NCI-H2227 (cell line): ENCODE results near the gene GALNT17.
"Not testable (repeated sequence)": the region's sequence is repeated elsewhere in the genome, so short reads cannot be mapped to it uniquely, and the experiment has no call there.

Experiments used
- DNase-seq: peaks from one replicate; lab custom pipeline; 2025; ENCODE audit not compliant: unreplicated experiment; lab: John Stamatoyannopoulos, UW

Gene GALNT17

DNA sequence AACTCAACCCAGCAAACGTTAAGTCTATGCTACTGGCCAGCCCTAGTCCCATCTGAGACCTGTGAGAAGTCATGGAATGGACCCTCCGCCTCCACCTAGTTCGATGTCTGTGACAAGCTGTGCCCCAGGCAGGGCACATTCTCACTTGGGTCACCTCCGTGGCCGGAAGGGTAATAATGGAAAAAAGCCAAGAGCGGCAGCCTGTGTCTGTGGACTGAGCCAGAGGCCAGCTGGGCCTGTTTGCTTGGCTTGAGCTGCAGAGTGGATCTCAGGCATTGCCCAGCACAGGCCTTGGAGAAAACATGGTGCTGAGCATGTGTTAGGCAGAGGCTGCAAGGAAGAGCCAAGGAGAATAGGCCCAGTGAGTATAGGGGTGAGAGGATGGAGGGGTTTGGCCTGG, 97.8 kb downstream of the GALNT17 start:
- no peak for DNase-seq

GRCh38 chr7:71235253-71235652, 103.3 kb downstream of the GALNT17 start:
- no peak for DNase-seq

- DNase-seq: no peak
These were observed 104.5 kb downstream of the GALNT17 start for GRCh38 chr7:71236230-71237105.

- no peak for DNase-seq
These were observed 106.0 kb downstream of the GALNT17 start for GRCh38 chr7:71237945-71238344.

- no peak for DNase-seq
These were observed 106.8 kb downstream of the GALNT17 start for GRCh38 chr7:71238581-71239295.

DNA sequence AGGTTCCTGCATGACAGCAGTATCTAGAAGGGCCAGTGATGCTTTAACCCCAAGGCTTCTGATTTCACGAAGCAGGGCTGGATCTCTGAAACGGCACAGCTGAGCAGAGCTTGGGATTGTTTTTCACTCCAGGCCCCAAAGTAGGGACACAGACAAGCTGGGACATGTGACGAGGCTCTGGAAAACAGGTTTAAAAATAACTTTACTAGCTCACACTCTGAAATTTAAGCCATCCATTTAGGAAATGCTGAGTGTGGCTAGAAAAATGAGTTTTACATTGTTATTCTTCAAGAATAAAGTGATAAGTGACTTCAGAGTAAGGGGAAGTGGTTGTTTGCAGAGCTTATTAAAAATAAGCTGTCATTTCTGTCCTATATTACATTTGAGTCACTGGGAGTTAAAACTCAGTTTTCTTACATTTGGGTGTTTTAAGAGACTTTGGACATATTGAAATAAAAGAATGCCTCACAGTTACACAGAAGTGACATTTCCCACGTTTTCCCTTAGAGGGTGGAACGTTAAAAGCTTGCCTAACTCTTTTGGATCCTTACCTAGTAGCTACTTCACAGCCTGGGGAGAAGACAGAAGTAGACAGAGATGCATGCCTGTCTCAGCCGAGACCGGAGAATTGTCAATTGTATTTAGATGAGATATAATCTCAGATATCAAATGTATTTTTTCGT, 107.8 kb downstream of the GALNT17 start:
- DNase-seq: no peak

DNA sequence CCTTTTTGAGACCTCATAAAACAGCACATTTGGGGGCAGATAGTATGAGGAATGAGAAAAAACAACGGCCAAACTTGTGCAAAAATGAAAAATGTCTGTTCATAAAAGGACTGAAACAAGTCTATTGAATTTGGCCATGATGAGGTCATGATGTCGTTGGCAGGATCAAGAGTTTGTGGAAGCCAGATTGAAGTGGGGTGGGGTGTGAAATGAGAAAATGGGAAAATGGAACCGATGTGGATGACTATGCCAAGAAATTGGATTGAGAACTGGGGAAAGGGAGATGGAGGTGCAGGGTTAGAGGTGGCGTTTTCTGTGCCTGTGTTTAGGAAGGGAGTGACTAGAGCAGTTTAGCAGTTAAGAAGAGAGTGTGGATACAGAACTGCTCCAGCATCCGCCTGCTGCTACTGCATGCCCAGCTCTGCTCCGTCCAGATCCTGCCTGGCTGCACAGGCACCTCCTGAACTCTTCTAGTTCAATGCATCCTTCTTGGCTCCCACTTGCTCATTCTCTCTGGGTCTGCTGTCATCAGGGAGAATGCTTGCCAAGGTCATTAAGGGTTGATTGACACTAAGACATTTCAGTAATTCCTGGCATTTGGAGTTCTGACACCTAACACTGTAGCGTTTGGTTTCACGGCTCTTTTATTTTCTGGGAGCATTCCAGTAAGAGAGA, 111.9 kb downstream of the GALNT17 start:
- no peak for DNase-seq

- no peak for DNase-seq
These were observed 113.1 kb downstream of the GALNT17 start for GRCh38 chr7:71245038-71245437.

- DNase-seq: no peak
These were observed 119.8 kb downstream of the GALNT17 start for GRCh38 chr7:71251706-71252105.

- DNase-seq: no peak
These were observed 122.8 kb downstream of the GALNT17 start for GRCh38 chr7:71254751-71255150.

GRCh38 chr7:71255537-71256178, 123.7 kb downstream of the GALNT17 start:
- DNase-seq: no peak

GRCh38 chr7:71261066-71261465, 129.1 kb downstream of the GALNT17 start:
- no peak for DNase-seq

GRCh38 chr7:71262834-71263233, 130.9 kb downstream of the GALNT17 start:
- not testable (repeated sequence) for DNase-seq

- no peak for DNase-seq
These were observed 132.1 kb downstream of the GALNT17 start for GRCh38 chr7:71264005-71264404.

- no peak for DNase-seq
These were observed 135.0 kb downstream of the GALNT17 start for GRCh38 chr7:71266912-71267311.

GRCh38 chr7:71267734-71268469, 136.0 kb downstream of the GALNT17 start:
- no peak for DNase-seq

DNA sequence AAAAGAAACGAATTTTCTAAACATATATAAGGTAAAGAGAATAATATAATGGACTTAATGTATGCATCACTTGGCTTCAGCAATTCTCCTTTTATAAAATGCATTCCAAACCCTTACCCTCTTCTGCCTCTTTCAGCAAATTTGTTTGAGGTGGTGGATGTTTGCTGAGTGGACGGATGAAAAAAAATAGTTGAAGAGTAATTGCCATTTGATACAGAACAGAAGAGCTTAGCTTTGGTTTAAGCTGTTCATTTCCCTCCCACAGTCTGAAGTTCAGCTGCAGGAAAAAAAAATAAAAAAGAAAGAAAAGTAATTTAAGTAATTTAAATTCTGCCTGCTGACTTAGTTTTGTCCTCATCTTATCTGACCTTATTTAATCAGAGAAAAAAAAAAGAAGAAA, 138.6 kb downstream of the GALNT17 start:
- DNase-seq: no peak

- no peak for DNase-seq
These were observed 139.3 kb downstream of the GALNT17 start for GRCh38 chr7:71271203-71271602.

- no peak for DNase-seq
These were observed 140.9 kb downstream of the GALNT17 start for GRCh38 chr7:71272509-71273490.
